HG03280 (cell line): ENCODE results near the gene LGALS4.
"Not testable (repeated sequence)": the region's sequence is repeated elsewhere in the genome, so short reads cannot be mapped to it uniquely, and the experiment has no call there.

Experiments
- ATAC-seq: cut with Tn5 transposase; IDR thresholded peaks from one replicate; pipeline ENCODE4 v1.9.1; 2021; ENCODE audit warnings: mild to moderate bottlenecking, moderate library complexity; ENCODE audit not compliant: unreplicated experiment

Gene LGALS4

GRCh38 chr19:38773469-38774177 is 39.1 kb downstream of the LGALS4 start, which contains the start of gene LGALS7:
Gene LGALS7 (minus strand): TSS chr19:38773517. CDS start chr19:38773492, 25 bp downstream.
- ATAC-seq, result no peak

GRCh38 chr19:38771569-38771968 is 41.2 kb downstream of the LGALS4 start:
- not testable (repeated sequence) for ATAC-seq

- peak; percentile 53 for ATAC-seq
These were observed 41.8 kb downstream of the LGALS4 start for GRCh38 chr19:38770949-38771275.

- ATAC-seq, result peak; percentile 18
These were observed 42.4 kb downstream of the LGALS4 start for GRCh38 chr19:38770228-38770948.

GRCh38 chr19:38769635-38770211 is 43.0 kb downstream of the LGALS4 start:
- peak; percentile 64 for ATAC-seq

GRCh38 chr19:38766276-38767047 is 46.3 kb downstream of the LGALS4 start:
- no peak for ATAC-seq

- ATAC-seq, result no peak
These were observed 47.5 kb downstream of the LGALS4 start for GRCh38 chr19:38765214-38765613.

- no peak for ATAC-seq
These were observed 48.9 kb downstream of the LGALS4 start for GRCh38 chr19:38763795-38764220.

GRCh38 chr19:38761884-38762389 is 50.8 kb downstream of the LGALS4 start:
- ATAC-seq, result not testable (repeated sequence)

- not testable (repeated sequence) for ATAC-seq
These were observed 51.8 kb downstream of the LGALS4 start for GRCh38 chr19:38760805-38761517.

- no peak for ATAC-seq
These were observed 53.1 kb downstream of the LGALS4 start for GRCh38 chr19:38759590-38760003.

GRCh38 chr19:38754196-38754595 is 58.5 kb downstream of the LGALS4 start:
- ATAC-seq, result not testable (repeated sequence)

- not testable (repeated sequence) for ATAC-seq
These were observed 59.0 kb downstream of the LGALS4 start for GRCh38 chr19:38753783-38754182.
